GM23248 (cell line): ENCODE results near the gene LIMCH1.

ENCODE experiments used
- EZH2 ChIP-seq: fragments of 200-600 bp; sonication (generic); IDR thresholded peaks from 2 replicates; pipeline ENCODE4 v1.6.1; 2018; ENCODE audit warnings: antibody characterized with exemption, mild to moderate bottlenecking; ENCODE audit not compliant: insufficient read depth, poor library complexity, severe bottlenecking
- EZH2phosphoT487 ChIP-seq: fragments of 200-600 bp; sonication (generic); IDR thresholded peaks from 2 replicates; pipeline ENCODE4 v1.6.1; 2018; ENCODE audit warnings: antibody characterized with exemption, moderate library complexity, mild to moderate bottlenecking, low read depth; ENCODE audit not compliant: insufficient read depth

DNA sequence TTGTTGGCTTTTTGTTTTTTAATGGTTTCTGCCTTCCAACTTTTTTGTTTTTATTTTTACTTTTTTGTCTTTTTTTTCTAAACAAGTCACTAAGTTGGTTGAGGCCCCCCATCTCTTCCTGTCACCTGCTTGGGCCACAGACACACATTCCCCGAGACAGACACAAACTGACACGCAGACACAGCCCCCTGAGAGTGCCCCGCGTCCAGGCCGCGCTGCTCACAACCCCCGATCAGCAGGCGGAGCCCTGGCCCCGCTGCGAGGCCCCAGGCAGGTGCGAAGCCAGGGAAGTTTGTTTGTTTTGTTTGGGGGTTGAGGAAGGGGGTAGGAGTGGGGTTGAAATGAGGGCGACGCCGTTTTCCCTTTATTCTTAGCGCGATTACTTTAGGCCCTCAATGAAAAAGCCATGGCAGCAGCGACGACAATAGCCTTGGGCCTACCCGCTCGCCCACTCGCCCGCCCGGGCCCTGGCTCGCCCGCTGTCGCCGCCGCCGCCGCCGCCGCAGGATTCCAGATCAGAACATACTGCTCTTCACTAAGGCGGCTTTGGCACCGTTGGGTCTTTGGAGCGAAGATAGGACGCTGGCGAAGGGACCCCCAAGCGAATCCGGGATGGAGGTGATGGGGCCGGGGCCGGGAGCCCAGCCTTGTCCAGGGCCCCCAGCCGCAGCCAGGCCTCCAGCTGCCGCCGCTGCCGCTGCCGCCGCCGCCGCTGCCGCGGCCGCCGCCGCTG, 207.5 kb downstream of the LIMCH1 start:
- TF ChIP-seq EZH2 (peak; percentile 94), EZH2phosphoT487 (0 out of 2 replicates have a peak, but pooled peaks have one; percentile 21)
